Subcutaneous abdominal adipose tissue (tissue), 5 donors: ENCODE data around the gene TMEM14C.
A peak's percentile ranks its signal among the peaks of the same experiment; 100 is the strongest.
"Not testable (repeated sequence)": the region's sequence is repeated elsewhere in the genome, so short reads cannot be mapped to it uniquely, and the experiment has no call there.

Experiments
- H3K27ac ChIP-seq: one replicate; pipeline ENCODE4 v1.7.0; 2013; ENCODE audit warnings: low read depth, mild to moderate bottlenecking, inconsistent platforms, low read length, moderate library complexity
- H3K27me3 ChIP-seq, 5 donors: one replicate each; pipeline ENCODE4 v1.7.0; 2013; ENCODE audit warnings: low read length in 5 of 5, inconsistent platforms in 1 of 5; ENCODE audit not compliant: control insufficient read depth in 5 of 5, insufficient read depth in 4 of 5
- H3K36me3 ChIP-seq, 5 donors: one replicate each; pipeline ENCODE4 v1.7.0; 2013; ENCODE audit warnings: low read length in 5 of 5; ENCODE audit not compliant: control insufficient read depth in 5 of 5, insufficient read depth in 5 of 5
- H3K4me1 ChIP-seq, 5 donors: one replicate each; pipeline ENCODE4 v1.7.0; 2013; ENCODE audit warnings: low read length in 5 of 5, mild to moderate bottlenecking in 3 of 5, moderate library complexity in 1 of 5; ENCODE audit not compliant: control insufficient read depth in 5 of 5, insufficient read depth in 5 of 5
- H3K4me3 ChIP-seq, 5 donors: one replicate each; pipeline ENCODE4 v1.7.0; 2013; ENCODE audit warnings: low read length in 5 of 5, low read depth in 1 of 5
- H3K9ac ChIP-seq, 5 donors: one replicate each; pipeline ENCODE4 v1.7.0; 2013; ENCODE audit warnings: low read length in 5 of 5, mild to moderate bottlenecking in 4 of 5, moderate library complexity in 3 of 5
- H3K9me3 ChIP-seq, 5 donors: one replicate each; pipeline ENCODE4 v1.7.0; 2013; ENCODE audit warnings: low read length in 5 of 5; ENCODE audit not compliant: control insufficient read depth in 5 of 5
- donor health status: healthy.
- donor health status: healthy.
- donor health status: healthy.
- donor health status: healthy.
- donor health status: healthy.

TMEM14C gene

GRCh38 chr6:10720265-10720959 lies 2.5 kb upstream of the TMEM14C start:
- peaks cover 0 to 8% (median 0%) of the 10 kb centered on the region in 5 donors for H3K36me3 ChIP-seq
- H3K27ac ChIP-seq, result peak overlapping the region; percentile 30
- peak overlapping the region; percentile 54 to 81 (median 68) for H3K4me3 ChIP-seq
- H3K27me3 ChIP-seq, result no peaks in the 10 kb centered on the region
- H3K9ac ChIP-seq, result peak overlapping the region in 4 of 5 donors; percentile 49 to 59 (median 54)
- H3K4me1 ChIP-seq, result peaks cover 4 to 40% (median 33%) of the 10 kb centered on the region in 5 donors
- peaks cover 0 to 3% (median 0%) of the 10 kb centered on the region in 5 donors for H3K9me3 ChIP-seq

- Histone ChIP-seq H3K4me3 (peak overlapping the region; percentile 22 to 81 (median 68)), H3K27ac (peak overlapping the region; percentile 30), H3K9ac (peak overlapping the region in 2 of 5 donors; percentile 41 to 50), H3K36me3 (peaks cover 0 to 16% (median 6%) of the 10 kb centered on the region in 5 donors), H3K4me1 (peaks cover 4 to 40% (median 33%) of the 10 kb centered on the region in 5 donors)
- not testable (repeated sequence) for H3K27me3 ChIP-seq, H3K9me3 ChIP-seq
These were observed 1.7 kb upstream of the TMEM14C start for GRCh38 chr6:10720960-10721849.

- Histone ChIP-seq H3K36me3 (peaks cover 0 to 23% (median 8%) of the 10 kb centered on the region in 5 donors), H3K27me3 (no peaks in the 10 kb centered on the region), H3K27ac (peak overlapping the region; percentile 90), H3K9me3 (peaks cover 0 to 3% (median 0%) of the 10 kb centered on the region in 5 donors), H3K9ac (peak overlapping the region; percentile 48 to 94 (median 74)), H3K4me1 (peaks cover 4 to 40% (median 33%) of the 10 kb centered on the region in 5 donors), H3K4me3 (peak overlapping the region; percentile 74 to 93 (median 84))
These were observed 860 bp upstream of the TMEM14C start for GRCh38 chr6:10721850-10722569.

GRCh38 chr6:10722570-10722819 lies 375 bp upstream of the TMEM14C start:
- Histone ChIP-seq H3K9me3 (peaks cover 0 to 3% (median 0%) of the 10 kb centered on the region in 5 donors), H3K9ac (peak overlapping the region; percentile 48 to 94 (median 74)), H3K4me1 (peaks cover 4 to 40% (median 33%) of the 10 kb centered on the region in 5 donors), H3K27ac (peak overlapping the region; percentile 90), H3K36me3 (peaks cover 0 to 23% (median 8%) of the 10 kb centered on the region in 5 donors), H3K27me3 (no peaks in the 10 kb centered on the region), H3K4me3 (peak overlapping the region; percentile 74 to 93 (median 84))

- peak overlapping the region; percentile 90 for H3K27ac ChIP-seq
- peak overlapping the region; percentile 83 to 93 (median 85) for H3K4me3 ChIP-seq
- H3K27me3 ChIP-seq, result no peaks in the 10 kb centered on the region
- H3K9me3 ChIP-seq, result peaks cover 0 to under 1% (median 0%) of the 10 kb centered on the region in 5 donors
- H3K9ac ChIP-seq, result peak overlapping the region; percentile 79 to 94 (median 89)
- H3K4me1 ChIP-seq, result peaks cover 4 to 40% (median 33%) of the 10 kb centered on the region in 5 donors
- peaks cover 0 to 33% (median 16%) of the 10 kb centered on the region in 5 donors for H3K36me3 ChIP-seq
These were observed 654 bp downstream of the TMEM14C start for GRCh38 chr6:10723567-10723881.

- H3K27ac ChIP-seq, result peak overlapping the region; percentile 0
- H3K4me3 ChIP-seq, result peak overlapping the region in 1 of 5 donors; percentile 4
- no peaks in the 10 kb centered on the region for H3K9me3 ChIP-seq
- no peak overlapping the region for H3K9ac ChIP-seq
- H3K4me1 ChIP-seq, result peaks cover 4 to 39% (median 33%) of the 10 kb centered on the region in 5 donors
- peaks cover 3 to 45% (median 26%) of the 10 kb centered on the region in 5 donors for H3K36me3 ChIP-seq
- H3K27me3 ChIP-seq, result no peaks in the 10 kb centered on the region
These were observed 2.2 kb downstream of the TMEM14C start for GRCh38 chr6:10725044-10725443.

GRCh38 chr6:10725716-10726115 lies 2.8 kb downstream of the TMEM14C start:
- no peak overlapping the region for H3K4me3 ChIP-seq
- H3K4me1 ChIP-seq, result peaks cover 4 to 43% (median 38%) of the 10 kb centered on the region in 5 donors
- no peaks in the 10 kb centered on the region for H3K9me3 ChIP-seq
- H3K9ac ChIP-seq, result no peak overlapping the region
- no peaks in the 10 kb centered on the region for H3K27me3 ChIP-seq
- peak overlapping the region; percentile 0 for H3K27ac ChIP-seq
- H3K36me3 ChIP-seq, result peaks cover 8 to 52% (median 32%) of the 10 kb centered on the region in 5 donors

- Histone ChIP-seq H3K36me3 (peaks cover 8 to 67% (median 51%) of the 10 kb centered on the region in 5 donors), H3K4me3 (no peak overlapping the region), H3K27me3 (no peaks in the 10 kb centered on the region), H3K4me1 (peaks cover 0 to 12% (median 10%) of the 10 kb centered on the region in 5 donors), H3K9ac (no peak overlapping the region), H3K27ac (peak overlapping the region; percentile 43), H3K9me3 (no peaks in the 10 kb centered on the region)
These were observed 7.4 kb downstream of the TMEM14C start for GRCh38 chr6:10730254-10730653.

GRCh38 chr6:10733151-10733715 lies 10.4 kb downstream of the TMEM14C start:
- H3K27me3 ChIP-seq, result no peaks in the 10 kb centered on the region
- H3K27ac ChIP-seq, result no peak overlapping the region
- no peak overlapping the region for H3K4me3 ChIP-seq
- H3K9ac ChIP-seq, result no peak overlapping the region
- peaks cover 8 to 43% (median 40%) of the 10 kb centered on the region in 5 donors for H3K36me3 ChIP-seq
- H3K9me3 ChIP-seq, result no peaks in the 10 kb centered on the region
- peaks cover 0 to 12% (median 10%) of the 10 kb centered on the region in 5 donors for H3K4me1 ChIP-seq
